NCI-H748 treated with DMSO at 0.1 percent for 48 hours (cell line): ENCODE data around the gene TLE5.
A peak's percentile ranks its signal among the peaks of the same experiment; 100 is the strongest.
"Not testable (repeated sequence)": the region's sequence is repeated elsewhere in the genome, so short reads cannot be mapped to it uniquely, and the experiment has no call there.

Source experiments
- DNase-seq: peaks from one replicate; lab custom pipeline; 2025; lab: John Stamatoyannopoulos, UW

TLE5 gene

DNA sequence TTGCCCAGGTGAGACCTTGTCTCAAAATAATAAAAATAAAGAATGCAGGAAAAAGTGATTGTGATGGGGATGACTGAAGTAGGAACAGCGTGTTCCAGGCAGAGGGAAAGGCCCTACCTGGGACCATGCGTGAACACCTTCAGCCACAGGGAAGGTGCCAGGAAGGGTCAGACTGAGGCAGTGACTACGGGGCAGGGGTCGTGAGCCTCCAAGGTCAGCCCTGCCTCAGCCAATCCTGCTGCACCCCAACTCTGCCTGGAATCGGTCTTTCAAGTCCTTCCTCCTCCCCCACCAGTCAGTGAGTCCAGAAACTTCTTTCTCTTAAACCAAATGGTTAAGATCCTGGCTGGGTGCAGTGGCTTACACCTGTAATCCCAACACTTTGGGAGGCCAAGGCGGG lies 17.1 kb downstream of the TLE5 start:
- no peak for DNase-seq

DNA sequence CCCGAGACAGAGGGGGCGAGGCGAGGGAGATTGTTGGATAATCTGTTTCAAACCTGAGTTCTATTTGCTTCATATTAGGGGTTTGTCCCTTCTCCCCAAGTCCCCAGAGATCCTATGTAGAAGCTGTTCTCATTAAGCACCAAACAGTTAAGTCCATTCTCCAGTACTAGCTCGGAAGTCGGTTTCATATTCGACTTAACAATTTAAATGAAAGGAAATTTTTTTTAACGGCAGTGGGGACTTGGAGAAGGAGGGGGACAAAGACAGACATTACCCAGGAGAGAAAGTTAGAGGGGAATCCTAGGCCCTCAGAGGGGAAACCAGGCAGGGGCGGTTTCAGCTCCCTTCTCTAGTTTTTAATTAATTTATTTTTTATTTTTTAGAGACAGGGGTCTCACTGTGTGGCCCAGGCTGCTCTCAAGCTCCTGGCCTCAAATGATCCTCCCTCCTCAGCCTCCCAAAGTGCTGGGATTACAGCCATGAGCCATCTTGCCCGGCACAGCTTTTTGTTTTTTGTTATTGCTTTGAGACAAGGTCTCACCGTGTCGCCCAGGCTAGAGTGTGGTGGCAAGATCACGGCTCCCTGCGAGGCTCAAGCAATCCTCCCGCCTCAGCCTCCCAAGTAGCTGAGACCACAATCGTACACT lies 19.6 kb downstream of the TLE5 start:
- no peak for DNase-seq

DNA sequence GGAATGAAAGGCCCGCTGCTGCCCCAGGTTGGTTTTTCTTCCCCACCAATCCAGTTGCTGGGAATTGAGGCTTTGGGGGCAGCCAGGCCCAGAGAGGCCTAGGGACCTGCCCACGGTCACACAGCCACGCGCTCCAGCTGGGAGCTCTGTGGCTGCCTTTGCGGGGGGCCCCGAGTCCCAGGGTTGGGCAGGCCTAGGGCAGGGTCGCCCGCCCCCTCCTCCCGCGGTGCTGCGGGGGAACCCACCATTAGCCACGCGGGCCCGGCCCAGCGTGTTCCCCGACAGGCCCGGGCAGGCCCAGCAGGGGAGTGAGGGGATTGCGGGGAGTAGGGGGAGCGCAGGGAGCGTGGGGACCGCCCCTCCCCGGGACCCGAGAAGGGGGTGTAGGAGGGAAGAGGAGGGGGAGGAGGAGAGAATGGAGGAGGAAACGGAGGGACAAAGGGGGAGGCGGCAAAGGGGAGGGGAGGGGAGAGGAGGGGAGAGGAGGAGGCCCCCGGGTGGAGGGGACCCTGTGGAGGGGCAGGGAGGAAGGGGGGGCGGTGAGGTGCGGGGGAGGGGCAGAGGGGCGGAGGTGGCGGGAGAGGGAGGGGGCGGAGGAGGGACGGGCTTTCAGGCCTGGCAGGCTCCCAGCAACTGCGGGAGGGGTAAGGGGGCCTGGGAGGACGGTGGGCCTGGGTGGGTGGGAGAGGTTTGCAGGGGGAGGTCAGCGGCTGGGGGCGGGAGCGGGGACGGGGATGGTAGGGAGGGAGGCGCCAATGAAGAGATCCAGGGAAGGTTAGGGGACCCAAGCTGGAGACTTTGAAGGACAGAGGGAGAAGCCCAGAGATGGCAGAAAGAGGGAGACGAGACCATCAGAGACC lies 20.3 kb downstream of the TLE5 start:
- no peak for DNase-seq

DNA sequence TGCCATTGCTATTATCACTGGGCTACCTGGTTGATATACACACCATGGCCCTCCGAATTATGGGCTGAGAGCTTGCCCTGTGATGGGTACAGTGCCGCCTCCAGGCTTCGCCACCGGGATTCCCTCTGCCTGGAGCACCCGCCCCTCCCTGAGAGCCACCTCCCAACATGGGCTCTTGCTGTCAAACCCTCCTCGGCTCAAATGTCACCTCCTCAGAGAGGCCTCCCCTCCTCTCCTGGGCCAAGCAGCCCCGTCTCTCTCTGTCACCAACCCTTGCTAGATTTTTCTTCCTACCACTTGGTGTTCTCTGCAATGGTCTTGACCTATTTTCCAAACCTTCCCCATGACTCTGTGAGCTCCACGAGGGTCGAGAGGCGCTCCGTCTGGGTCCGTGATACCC lies 21.0 kb downstream of the TLE5 start:
- DNase-seq = no peak

DNA sequence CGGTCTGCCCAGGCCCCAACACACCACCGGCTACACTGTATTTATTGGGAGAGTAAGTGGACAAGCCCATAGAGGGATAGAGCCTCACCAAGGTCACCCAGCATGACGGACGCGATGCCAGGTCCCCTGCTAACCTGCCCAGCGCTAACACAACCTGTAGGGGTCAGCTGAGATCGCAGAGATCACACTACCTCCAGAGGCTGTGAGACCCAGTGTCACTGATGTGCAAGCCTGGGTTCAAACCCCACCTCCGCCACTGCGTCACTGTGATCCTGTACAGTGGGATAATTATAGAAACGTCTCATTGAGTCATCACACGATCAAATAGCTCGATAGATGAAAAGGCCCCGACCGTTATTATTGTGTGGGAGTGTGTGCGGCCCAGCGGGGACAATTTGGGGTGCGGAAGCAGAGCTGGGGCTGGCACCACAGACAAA lies 22.6 kb downstream of the TLE5 start:
- no peak for DNase-seq

DNA sequence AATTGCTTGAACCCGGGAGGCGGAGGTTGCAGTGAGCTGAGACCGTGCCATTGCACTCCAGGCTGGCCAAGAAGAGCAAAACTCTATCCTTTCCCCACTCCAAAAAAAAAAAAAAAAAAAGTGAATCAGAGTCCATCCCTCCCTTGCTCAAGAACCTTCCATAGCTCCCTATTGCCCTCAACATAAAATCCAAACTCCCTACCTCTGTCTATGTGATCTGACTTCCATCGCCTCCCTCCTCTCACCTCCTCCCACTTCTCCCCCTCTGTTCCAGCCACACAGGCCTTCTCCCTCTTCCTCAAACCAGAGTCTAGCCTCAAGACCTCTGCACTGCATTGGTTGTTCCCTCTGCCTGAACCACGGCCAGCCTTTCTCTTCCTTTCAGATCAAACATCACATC lies 23.2 kb downstream of the TLE5 start:
- DNase-seq = no peak

DNA sequence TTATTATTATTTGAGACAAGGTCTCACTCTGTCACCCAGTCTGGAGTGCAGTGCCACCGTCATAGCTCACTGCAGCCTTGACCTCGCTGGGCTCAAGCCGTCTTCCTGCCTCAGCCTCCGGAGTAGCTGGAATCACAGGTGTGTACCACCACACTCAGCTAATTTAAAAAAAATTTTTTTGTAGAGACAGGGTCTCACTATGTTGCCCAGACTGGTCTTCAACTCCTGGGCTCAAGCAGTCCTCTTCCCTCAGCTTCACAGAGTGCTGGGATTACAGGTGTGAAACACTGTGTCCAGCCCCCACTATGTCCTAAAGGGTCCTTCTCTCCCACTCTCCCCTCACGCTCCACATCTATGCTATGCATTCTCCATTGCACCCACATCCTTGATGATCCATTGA lies 24.1 kb downstream of the TLE5 start:
- DNase-seq = no peak

DNA sequence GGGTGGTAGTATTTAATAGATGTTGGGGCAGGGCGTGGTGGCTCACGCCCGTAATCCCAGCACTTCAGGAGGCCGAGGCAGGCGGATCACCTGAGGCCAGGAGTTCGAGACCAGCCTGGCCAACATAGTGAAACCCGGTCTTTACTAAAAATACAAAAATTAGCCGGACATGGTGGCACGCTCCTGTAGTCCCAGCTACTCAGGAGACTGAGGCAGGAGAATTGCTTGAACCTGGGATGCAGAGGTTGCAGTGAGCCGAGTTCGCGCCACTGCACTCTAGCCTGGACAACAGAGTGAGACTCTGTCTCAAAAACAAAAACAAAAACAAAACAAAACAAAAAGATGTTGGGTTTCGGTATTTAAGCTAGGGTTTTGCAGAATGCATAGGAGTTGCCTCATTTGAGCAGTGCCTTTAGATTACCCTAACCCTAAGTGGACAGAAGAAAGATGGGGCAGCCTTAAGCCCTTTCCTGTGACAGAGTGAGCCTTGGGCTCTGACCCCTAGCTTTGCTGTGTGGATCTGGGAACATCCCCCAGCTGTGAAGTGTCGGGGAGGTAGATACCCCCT lies 25.2 kb downstream of the TLE5 start:
- DNase-seq = not testable (repeated sequence)

DNA sequence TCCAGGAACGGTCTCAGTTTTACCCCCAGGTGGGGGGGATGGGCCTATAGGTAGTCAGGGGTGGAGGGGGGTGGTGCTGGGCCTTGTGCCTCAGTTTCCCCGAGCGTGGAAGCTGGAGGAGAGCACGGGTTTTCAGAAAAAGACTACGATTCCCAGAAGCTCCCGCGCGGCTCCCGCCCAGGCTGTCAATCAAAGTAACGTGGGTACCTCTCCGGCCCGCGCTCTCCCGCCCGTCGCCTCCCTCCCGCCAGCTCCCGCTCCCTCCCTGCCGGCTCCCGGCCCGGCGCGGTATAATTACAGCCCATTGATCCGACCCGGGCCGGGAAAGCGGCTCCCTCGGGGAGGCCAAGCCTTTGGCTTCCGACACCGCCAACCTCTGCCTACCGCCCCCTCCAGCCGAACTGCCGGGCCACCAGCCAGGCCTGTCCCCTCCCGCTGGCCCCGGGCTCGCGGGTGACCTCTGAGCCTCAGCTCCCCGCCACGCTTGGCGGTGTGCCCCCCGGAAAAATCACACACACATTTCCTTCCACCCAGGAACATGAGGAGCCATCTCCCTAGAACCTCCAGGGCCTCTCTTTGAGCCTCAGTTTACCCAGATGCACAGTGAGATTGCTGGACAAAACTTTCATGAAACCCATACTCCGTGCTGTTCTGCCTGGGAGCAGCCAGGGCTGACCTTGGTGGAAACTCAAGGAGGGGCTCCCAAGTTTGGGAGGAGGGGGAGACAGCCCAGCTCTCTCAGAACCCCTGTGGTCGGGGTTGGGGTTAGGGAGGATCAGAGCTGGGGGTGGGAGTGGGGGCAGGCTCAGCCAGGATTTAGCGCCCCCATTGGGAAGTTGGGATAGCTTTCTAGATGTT lies 25.9 kb downstream of the TLE5 start:
- peak; percentile 54 for DNase-seq

DNA sequence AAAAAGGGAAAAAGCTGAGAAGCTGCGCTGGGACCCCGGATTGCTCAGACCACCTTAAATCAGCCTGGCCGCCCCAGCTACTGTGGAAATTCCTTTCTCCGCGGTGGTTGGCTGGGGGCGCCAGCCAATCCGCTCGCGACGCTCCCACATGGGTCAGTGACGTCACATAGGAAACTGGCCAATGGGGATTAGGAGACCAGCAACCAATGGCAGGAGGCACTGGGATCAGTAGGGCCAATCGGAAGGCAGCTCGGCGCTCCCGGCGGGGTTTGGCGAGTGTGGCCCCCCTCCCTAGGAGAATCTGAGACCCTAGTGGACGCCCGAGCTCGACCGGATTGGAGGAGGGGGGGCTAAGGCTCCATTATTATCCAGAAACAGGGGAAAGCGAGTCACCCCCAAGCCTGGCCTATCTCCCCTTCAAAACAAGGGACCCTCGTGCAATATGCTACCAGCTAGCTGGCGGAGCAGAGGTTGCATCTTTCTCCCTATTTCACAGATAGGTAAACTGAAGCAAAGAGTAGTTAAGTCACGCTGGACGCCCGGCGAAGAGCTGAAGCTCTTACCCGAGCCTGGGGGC lies 26.7 kb downstream of the TLE5 start:
- peak; percentile 89 for DNase-seq

DNA sequence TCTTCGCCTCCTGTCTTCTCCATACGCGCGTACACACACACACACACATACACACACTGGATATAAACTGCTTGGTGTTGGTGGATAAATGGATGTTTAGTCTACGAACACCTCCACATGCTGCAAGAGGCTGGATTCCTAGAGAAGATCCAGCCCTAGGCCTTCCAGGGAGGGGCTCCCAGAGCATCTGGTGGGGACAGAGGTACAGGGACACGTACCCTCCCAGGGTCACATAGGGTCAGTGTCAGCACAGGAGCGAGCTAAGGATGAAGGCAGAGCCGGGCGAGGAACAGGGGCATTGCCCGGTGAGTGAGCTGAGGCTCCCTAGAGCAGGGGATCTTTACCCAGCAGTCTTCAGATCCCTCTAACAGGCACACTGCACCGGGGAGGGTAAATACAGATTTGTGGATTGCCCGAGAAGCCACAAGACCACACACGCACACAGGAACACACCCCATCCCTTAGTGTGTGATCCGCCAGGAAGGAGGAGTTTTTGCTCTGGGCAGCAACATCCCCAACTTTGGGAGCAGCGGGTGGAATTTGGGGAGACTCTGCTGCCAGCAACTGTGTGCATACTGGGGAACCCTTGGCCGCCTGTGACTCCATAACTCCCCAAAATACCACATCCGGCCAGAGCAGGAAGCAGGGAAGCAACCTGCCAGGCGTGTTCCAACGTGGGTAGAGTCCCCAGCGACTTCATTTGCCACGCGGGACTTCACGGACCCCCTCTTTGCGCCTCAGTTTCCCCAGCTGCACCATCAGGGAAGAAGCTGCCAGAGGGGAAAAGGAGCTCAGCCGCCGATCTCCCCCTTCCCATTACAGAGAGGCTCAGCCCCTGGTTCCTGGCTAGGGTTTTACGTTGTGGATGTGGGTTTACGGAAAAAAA lies 27.4 kb downstream of the TLE5 start:
- DNase-seq = no peak

DNA sequence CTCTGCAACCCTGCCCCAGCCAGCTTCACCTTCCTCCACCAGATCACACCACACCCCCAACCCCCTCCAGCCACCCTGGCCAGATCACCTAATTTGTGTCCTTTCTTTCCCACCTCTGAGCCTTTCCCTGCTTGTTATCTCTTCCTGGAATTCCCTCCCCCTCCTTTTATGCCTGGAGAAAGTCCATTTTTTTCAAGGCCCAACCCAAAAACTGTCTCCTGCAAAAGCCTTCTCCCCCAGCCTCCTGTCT lies 28.0 kb downstream of the TLE5 start:
- no peak for DNase-seq

DNA sequence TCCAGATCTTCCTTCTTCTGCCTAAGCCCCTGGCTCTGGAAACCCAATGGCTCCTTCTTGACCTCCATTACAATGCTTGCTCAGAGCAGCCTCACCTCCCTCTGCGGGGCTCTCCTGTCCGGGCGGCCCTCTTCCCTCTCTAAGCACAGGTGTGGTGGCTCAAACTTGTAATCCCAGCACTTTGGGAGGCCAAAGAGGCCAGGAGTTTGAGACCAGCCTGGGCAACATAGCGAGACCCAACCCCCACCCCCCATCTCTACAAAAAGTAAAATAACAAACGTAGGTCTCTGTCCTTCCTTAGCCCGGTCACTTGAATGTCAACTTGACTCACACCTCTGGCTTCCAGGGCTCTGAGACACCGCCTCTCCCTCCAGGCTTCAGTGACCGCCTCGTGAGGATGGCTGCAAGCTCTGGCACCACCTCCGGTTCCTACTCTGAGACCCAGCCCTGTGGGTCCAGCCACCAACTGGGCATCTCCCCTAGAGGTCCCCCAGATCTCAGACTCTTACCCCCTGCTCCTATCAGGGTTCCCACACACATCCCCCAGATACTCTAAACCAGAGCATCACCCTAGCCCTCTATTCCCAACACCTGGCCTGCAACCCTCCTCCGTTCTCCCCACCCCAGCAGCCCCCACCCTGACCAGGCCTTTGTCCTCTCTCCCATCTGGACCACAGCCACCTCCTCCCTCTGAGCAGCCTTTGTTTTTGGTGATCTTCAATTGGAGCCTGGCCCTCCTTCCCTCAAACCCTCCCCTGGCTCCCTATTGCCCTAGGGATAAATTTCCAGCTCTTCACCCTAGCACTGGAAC lies 28.5 kb downstream of the TLE5 start:
- no peak for DNase-seq

DNA sequence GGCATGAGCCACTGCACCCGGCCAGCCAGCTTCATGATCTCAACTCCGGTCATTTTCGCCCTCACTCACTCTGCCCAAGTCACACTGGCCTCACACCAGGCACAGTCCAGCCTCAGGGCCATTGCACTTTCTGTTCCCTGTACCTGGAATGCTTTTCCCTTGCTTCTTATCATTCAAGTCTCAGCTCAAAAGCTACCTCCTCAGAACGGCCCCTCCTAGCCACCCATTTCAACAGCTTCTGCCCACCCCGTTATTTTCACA lies 30.8 kb downstream of the TLE5 start:
- DNase-seq = no peak

DNA sequence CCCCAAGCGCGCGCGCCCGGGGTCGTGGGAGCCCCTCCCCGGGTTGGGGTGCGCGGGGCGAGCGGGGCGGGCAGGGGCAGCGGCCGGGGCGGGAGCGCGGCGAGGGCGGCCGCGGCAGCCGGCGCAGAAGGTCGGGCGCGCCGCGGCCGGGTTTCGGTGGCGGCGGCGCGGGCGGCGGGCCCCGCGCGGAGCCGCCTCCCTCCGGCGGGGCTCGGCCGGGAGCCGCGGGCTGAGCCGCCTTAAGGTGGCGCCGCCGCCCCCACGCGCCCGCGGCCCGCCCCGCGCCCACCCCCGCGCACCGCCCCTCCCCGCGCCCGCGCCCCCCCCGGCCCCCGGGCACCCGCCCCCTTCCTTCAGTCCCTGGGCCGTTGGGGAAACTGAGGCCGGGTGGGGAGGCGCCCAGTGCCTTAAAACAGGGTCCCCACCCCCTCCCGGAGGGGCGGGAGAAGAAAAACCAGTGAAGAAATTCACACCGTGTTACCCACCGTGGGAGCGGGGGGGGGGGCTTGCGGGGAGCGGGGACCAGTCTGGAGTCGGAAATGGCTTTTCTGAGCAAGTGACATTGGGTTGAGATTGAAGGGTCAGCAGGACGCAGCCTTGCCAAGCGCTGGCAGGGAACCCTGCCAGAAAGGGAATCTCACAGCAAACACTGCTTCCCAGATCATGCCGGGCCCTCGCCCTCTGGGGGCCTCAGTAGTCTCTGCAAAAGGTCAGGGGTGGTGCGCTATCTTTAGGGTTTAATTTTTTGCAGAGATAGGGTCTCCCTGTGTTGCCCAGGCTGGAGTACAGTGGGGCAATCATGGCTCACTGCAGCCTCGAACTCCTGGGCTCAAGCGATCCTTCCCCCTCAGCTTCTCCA lies 33.0 kb downstream of the TLE5 start, which contains the start of gene TLE2:
Gene TLE2, minus strand, starts transcription at position 216 of the 859 bp plus-strand sequence. CDS start 376 bp downstream, outside the sequence.
- no peak for DNase-seq

DNA sequence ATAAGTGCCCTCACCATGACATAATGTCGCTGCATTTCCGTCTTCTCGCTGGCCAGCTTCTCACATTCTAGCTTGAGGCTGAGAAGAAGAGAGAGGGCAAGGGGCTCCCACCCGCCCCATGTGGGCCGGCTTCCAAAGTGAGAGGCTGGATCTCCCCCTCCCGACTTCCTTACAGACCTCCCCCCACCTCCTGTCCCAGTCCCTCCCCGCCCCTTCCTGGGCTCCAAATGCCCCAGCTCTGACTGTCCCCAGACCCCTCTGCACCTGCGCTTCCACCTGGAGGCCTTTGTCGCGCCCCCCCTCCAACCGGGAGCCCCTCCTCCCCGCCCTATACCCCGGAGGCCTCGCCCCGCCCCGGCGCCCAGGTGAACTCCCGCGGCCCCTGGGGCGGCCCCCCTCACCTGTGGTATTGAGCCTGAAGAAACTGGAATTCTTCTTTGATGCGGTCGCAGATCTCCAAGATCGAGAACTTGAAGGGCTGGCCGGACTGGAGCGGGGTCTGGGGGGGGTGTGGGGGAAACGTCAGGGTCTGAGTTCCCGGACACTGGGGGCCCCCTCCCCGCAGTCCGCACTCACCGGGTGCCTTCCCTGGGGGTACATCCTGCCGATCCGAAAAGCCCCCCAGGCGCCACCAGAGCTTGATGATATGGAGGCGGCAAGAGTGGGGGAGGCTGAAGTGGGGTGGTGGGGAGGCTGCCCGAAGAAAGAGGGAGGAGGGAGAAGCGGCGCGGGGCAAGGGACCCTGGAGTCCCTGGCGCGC lies 33.8 kb downstream of the TLE5 start:
- no peak for DNase-seq

DNA sequence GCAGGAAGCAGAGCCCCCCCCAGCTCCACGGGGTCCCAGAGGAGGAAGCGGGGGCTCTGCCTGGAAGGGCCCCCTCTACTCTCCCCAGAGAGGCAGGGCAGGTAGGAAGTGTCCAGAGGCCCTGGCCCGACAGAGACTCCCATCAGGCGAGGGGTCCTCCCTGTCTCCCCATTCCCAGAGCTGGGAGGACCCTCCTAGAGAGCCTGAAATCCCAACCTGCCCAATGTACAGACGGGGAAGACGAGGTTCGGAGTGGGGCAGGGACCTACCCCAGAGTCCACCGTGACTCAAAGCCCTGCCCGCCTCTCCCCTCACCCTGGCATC lies 34.4 kb downstream of the TLE5 start:
- no peak for DNase-seq

DNA sequence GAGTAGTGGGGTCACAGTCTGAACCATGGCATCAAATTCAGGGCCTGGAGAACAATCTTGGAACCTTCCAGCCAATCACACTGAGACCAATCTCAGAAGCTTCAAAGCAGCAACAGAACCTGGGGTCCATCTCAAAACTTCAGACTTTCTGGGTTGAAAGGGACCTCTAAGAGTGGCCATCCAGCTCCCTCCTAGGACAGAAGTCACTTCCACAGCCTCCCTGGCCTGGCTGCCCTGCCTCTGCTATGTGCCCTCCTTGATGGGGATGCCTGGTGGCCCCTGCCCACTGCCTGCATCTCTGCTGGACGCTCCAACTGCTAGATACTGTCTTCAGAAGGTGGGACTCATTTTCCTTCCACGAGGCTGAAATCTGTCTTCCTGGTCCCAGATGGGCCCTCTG lies 35.0 kb downstream of the TLE5 start:
- DNase-seq = no peak

DNA sequence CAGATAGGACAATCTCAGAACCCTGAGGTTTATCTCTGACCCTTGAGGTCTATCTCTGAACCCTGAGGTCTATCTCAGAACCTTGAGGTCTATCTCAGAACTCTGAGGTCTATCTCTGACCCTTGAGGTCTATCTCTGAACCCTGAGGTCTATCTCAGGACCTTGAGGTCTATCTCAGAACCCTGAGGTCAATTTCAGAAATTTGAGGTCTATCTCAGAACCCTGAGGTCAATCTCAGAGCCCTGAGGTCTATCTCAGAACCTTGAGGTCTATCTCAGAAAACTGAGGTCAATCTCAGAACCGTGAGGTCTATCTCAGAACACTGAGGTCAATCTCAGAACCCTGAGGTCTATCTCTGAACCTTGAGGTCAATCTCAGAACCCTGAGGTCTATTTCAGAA lies 35.5 kb downstream of the TLE5 start:
- DNase-seq = no peak
